Ascending aorta (tissue), 2 donors: Measurements from ENCODE around the gene MARCHF9. TPM values are rescaled to one million over a fixed set of nuclear protein-coding genes. Genes with fewer than 3 reads are reported as not detected.

Experiments used
- DNase-seq, 2 donors: peaks; one replicate each; pipeline ENCODE4 v3.0.0-alpha.2; 2019; ENCODE audit warnings: low spot score in 2 of 2
- H3K27ac ChIP-seq, 2 donors: fragments of 200-600 bp; sonication (generic); one replicate each; pipeline ENCODE4 v1.5.1; 2016 to 2017; ENCODE audit warnings: mild to moderate bottlenecking in 1 of 2
- H3K27me3 ChIP-seq: fragments of 200-600 bp; sonication (generic); one replicate; pipeline ENCODE4 v1.5.1; 2017
- H3K36me3 ChIP-seq, 2 donors: fragments of 200-600 bp; sonication (generic); one replicate each; pipeline ENCODE4 v1.5.1; 2016
- H3K4me1 ChIP-seq, 2 donors: fragments of 200-600 bp; sonication (generic); one replicate each; pipeline ENCODE4 v1.5.1; 2016 to 2017; ENCODE audit warnings: mild to moderate bottlenecking in 1 of 2
- H3K4me3 ChIP-seq, 2 donors: fragments of 200-600 bp; sonication (generic); one replicate each; pipeline ENCODE4 v1.5.1; 2016 to 2017; ENCODE audit warnings: mild to moderate bottlenecking in 1 of 2
- H3K9me3 ChIP-seq, 2 donors: fragments of 200-600 bp; sonication (generic); one replicate each; pipeline ENCODE4 v1.5.1; 2016
- CTCF ChIP-seq, 3 experiments: fragments of 200-600 bp in 2 of 3; fragments of 450-650 bp in 1 of 3; sonication (generic) in 2 of 3; IDR thresholded peaks; one replicate each; pipeline ENCODE4 v1.5.1; 2016 to 2019; ENCODE audit warnings: antibody characterized with exemption in 3 of 3, mild to moderate bottlenecking in 1 of 3, moderate library complexity in 1 of 3
- intact Hi-C: fragments of 100-400 bp; cut with DNase I; formaldehyde crosslinking; loops from one replicate; pipeline ENCODE4 v1.15.1; 2023
- total RNA-seq: library from RNA; depleted of rRNA; stranded (reverse); fragments of >200 nt; gene quantifications from one replicate; pipeline ENCODE4 v1.1.0, GENCODE V29; 2016

The MARCHF9 gene
- total RNA-seq, 1 donor from 2014 or later = 8.4 TPM

GRCh38 chr12:57775044-57775443, 20.1 kb downstream of the MARCHF9 start:
- no peak for DNase-seq
- H3K27me3 ChIP-seq = no peaks in the 10 kb centered on the region
- peaks cover 0 to 13% of the 10 kb centered on the region in 2 donors for H3K36me3 ChIP-seq
- H3K9me3 ChIP-seq = no peaks in the 10 kb centered on the region
- peaks cover 2 to 15% of the 10 kb centered on the region in 2 donors for H3K4me1 ChIP-seq
- TF ChIP-seq CTCF (IDR thresholded peaks at IDR 0.05) = no peak
- H3K4me3 ChIP-seq = no peak overlapping the region
- no peak overlapping the region for H3K27ac ChIP-seq
- intact Hi-C loops = no loop called here

GRCh38 chr12:57775563-57776246, 20.8 kb downstream of the MARCHF9 start:
- no peaks in the 10 kb centered on the region for H3K9me3 ChIP-seq
- H3K36me3 ChIP-seq = peaks cover 0 to 13% of the 10 kb centered on the region in 2 donors
- H3K27ac ChIP-seq = no peak overlapping the region
- H3K27me3 ChIP-seq = no peaks in the 10 kb centered on the region
- H3K4me1 ChIP-seq = peaks cover 2 to 15% of the 10 kb centered on the region in 2 donors
- intact Hi-C loops = no loop called here
- no peak for TF ChIP-seq CTCF (IDR thresholded peaks at IDR 0.05)
- DNase-seq = no peak
- no peak overlapping the region for H3K4me3 ChIP-seq

DNA sequence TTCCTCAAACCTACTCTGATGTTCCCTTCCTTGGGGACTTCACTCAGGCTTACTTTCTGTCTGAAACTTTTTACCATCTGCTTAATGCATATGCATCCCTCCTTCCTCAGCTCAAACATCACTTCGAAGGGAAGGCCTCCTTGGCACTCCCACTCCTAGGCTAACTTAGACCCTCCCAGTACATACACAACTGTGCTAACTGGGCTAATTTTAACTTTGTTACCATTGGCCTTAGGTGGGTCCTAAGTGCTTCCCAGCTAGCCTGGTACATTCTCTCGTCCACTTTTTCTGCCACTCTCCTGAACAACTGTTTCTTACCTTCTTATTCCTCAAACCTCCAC, 21.3 kb downstream of the MARCHF9 start:
- H3K4me1 ChIP-seq = peaks cover 2 to 10% of the 10 kb centered on the region in 2 donors
- no peak overlapping the region for H3K4me3 ChIP-seq
- no peaks in the 10 kb centered on the region for H3K9me3 ChIP-seq
- intact Hi-C loops = no loop called here
- H3K36me3 ChIP-seq = peaks cover 0 to 13% of the 10 kb centered on the region in 2 donors
- H3K27me3 ChIP-seq = no peaks in the 10 kb centered on the region
- no peak for DNase-seq
- no peak overlapping the region for H3K27ac ChIP-seq
- no peak for TF ChIP-seq CTCF (IDR thresholded peaks at IDR 0.05)

DNA sequence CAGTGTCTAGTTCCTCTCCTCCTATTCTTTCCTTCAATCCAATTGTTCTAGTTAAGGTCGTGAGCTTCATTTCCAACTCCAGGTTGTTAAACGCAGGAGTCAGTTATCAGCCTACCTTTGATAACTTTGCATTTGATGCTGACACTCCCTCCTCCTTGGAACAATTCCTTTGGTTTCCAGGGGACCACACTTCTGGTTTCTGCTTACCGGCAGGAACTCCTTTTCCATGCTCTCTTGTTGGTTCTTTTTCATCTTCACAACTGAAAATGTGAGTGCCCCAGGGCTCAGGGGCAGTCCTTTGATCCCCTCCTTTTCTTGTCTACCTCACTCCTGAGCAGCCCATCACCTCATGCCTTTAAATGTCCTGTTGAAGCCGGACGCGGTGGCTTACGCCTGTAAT, 22.5 kb downstream of the MARCHF9 start:
- Histone ChIP-seq H3K9me3 (no peaks in the 10 kb centered on the region), H3K36me3 (peaks cover 0 to 13% of the 10 kb centered on the region in 2 donors), H3K4me1 (peaks cover 2 to 11% of the 10 kb centered on the region in 2 donors), H3K27ac (no peak overlapping the region), H3K27me3 (no peaks in the 10 kb centered on the region), H3K4me3 (no peak overlapping the region)
- no peak for DNase-seq
- intact Hi-C loops = no loop called here
- no peak for TF ChIP-seq CTCF (IDR thresholded peaks at IDR 0.05)

DNA sequence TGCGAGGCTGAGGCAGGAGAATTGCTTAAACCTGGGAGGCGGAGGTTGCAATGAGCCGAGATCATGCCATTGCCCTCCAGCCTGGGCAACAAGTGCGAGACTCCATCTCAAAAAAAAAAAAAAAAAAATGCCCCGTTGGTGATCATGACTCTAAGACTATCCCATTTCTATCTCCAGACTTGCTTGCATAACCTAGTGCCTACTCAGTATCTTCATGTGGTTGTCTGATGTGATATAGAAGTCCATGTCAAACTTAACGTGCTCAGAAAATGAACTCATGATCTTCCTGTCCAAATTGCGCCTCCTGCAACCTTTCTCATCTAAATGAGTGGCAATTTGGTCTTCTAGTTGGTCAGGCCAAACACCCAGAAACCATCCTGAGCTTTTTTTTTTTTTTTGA, 23.0 kb downstream of the MARCHF9 start:
- no peak for TF ChIP-seq CTCF (IDR thresholded peaks at IDR 0.05)
- intact Hi-C loops = no loop called here
- DNase-seq = no peak

More for the DNA sequence above, 23.0 kb downstream of the MARCHF9 start:
- no peak overlapping the region for H3K27ac ChIP-seq
- H3K36me3 ChIP-seq = peaks cover 0 to 13% of the 10 kb centered on the region in 2 donors
- no peaks in the 10 kb centered on the region for H3K9me3 ChIP-seq
- no peak overlapping the region for H3K4me3 ChIP-seq
- H3K4me1 ChIP-seq = peaks cover 2 to 11% of the 10 kb centered on the region in 2 donors
- H3K27me3 ChIP-seq = no peaks in the 10 kb centered on the region
